Mesodermal cell (in vitro differentiated cells): ENCODE data around the gene MGLL.

Source experiments
- H3K27ac ChIP-seq: 2 replicates; pipeline ENCODE4 v1.7.0; 2013; ENCODE audit warnings: mild to moderate bottlenecking, low read depth, low read length, moderate library complexity; ENCODE audit not compliant: severe bottlenecking
- H3K36me3 ChIP-seq: 2 replicates; pipeline ENCODE4 v1.7.1; 2013; ENCODE audit warnings: mild to moderate bottlenecking, low read length, moderate library complexity; ENCODE audit not compliant: control insufficient read depth, insufficient read depth
- H3K4me1 ChIP-seq: one replicate; pipeline ENCODE4 v1.7.1; 2013; ENCODE audit warnings: mild to moderate bottlenecking, low read length; ENCODE audit not compliant: insufficient read depth, control insufficient read depth, poor library complexity, severe bottlenecking
- H3K4me3 ChIP-seq: 2 replicates; pipeline ENCODE4 v1.7.0; 2013; ENCODE audit warnings: low read length, control low read depth, mild to moderate bottlenecking; ENCODE audit not compliant: insufficient read depth, poor library complexity, severe bottlenecking; ENCODE audit errors: extremely low read depth
- H3K9me3 ChIP-seq: 2 replicates; pipeline ENCODE4 v1.7.1; 2013; ENCODE audit warnings: mild to moderate bottlenecking, low read length, moderate library complexity; ENCODE audit not compliant: control insufficient read depth
- WGBS, 2 experiments: methylation state at CpG; one replicate each; pipeline ENCODE4 v1.1.5; 2013; ENCODE audit warnings: missing lambda C conversion rate in 2 of 2; ENCODE audit not compliant: insufficient coverage in 2 of 2; 5-methylcytosine and 5-hydroxymethylcytosine counted together

The MGLL gene

GRCh38 chr3:127747066-127747465, 75.2 kb downstream of the MGLL start:
- no peak overlapping the region for H3K27ac ChIP-seq
- no peaks in the 10 kb centered on the region for H3K36me3 ChIP-seq
- no peak overlapping the region for H3K4me3 ChIP-seq
- no peaks in the 10 kb centered on the region for H3K9me3 ChIP-seq
- peaks cover 39% of the 10 kb centered on the region for H3K4me1 ChIP-seq
- WGBS, 2 experiments: 64 to 100% methylated on average over 1 of the region's 1 CpG

GRCh38 chr3:127746400-127747057, 75.8 kb downstream of the MGLL start:
- peaks cover 39% of the 10 kb centered on the region for H3K4me1 ChIP-seq
- 73 to 84% methylated on average over 7 to 9 of the region's 10 CpGs for WGBS, 2 experiments
- H3K36me3 ChIP-seq: no peaks in the 10 kb centered on the region
- no peak overlapping the region for H3K27ac ChIP-seq
- H3K9me3 ChIP-seq: no peaks in the 10 kb centered on the region
- H3K4me3 ChIP-seq: no peak overlapping the region

- Histone ChIP-seq H3K4me1 (peaks cover 39% of the 10 kb centered on the region), H3K9me3 (no peaks in the 10 kb centered on the region), H3K27ac (no peak overlapping the region), H3K36me3 (no peaks in the 10 kb centered on the region), H3K4me3 (no peak overlapping the region)
- WGBS, 2 experiments: 82 to 90% methylated on average over 9 to 11 of the region's 11 CpGs
Observed at GRCh38 chr3:127745656-127746399, 76.5 kb downstream of the MGLL start.

GRCh38 chr3:127744875-127745274, 77.4 kb downstream of the MGLL start:
- no peaks in the 10 kb centered on the region for H3K36me3 ChIP-seq
- peaks cover 39% of the 10 kb centered on the region for H3K4me1 ChIP-seq
- no peak overlapping the region for H3K4me3 ChIP-seq
- H3K27ac ChIP-seq: no peak overlapping the region
- no peaks in the 10 kb centered on the region for H3K9me3 ChIP-seq
- WGBS, 2 experiments: 75 to 82% methylated on average over 4 to 8 of the region's 8 CpGs

GRCh38 chr3:127744253-127744815, 78.0 kb downstream of the MGLL start:
- 93 to 94% methylated on average over 8 to 10 of the region's 11 CpGs for WGBS, 2 experiments
- Histone ChIP-seq H3K4me1 (peaks cover 39% of the 10 kb centered on the region), H3K27ac (no peak overlapping the region), H3K4me3 (no peak overlapping the region), H3K36me3 (no peaks in the 10 kb centered on the region), H3K9me3 (no peaks in the 10 kb centered on the region)

GRCh38 chr3:127743351-127744252, 78.7 kb downstream of the MGLL start:
- Histone ChIP-seq H3K27ac (no peak overlapping the region), H3K36me3 (no peaks in the 10 kb centered on the region), H3K4me1 (peaks cover 40% of the 10 kb centered on the region), H3K9me3 (no peaks in the 10 kb centered on the region), H3K4me3 (no peak overlapping the region)
- WGBS, 2 experiments: 89 to 95% methylated on average over 8 to 14 of the region's 15 CpGs

GRCh38 chr3:127742580-127742979, 79.7 kb downstream of the MGLL start:
- Histone ChIP-seq H3K4me1 (peaks cover 39% of the 10 kb centered on the region), H3K4me3 (no peak overlapping the region), H3K27ac (no peak overlapping the region), H3K36me3 (no peaks in the 10 kb centered on the region), H3K9me3 (no peaks in the 10 kb centered on the region)
- WGBS, 2 experiments: 89 to 96% methylated on average over 7 of the region's 9 CpGs

- Histone ChIP-seq H3K4me1 (peaks cover 41% of the 10 kb centered on the region), H3K27ac (no peak overlapping the region), H3K36me3 (no peaks in the 10 kb centered on the region), H3K4me3 (no peak overlapping the region), H3K9me3 (no peaks in the 10 kb centered on the region)
- WGBS, 2 experiments: no CpG with 5 or more reads among the region's 1 CpG
Observed at GRCh38 chr3:127741690-127742089, 80.6 kb downstream of the MGLL start.

GRCh38 chr3:127741246-127741645, 81.1 kb downstream of the MGLL start:
- no peaks in the 10 kb centered on the region for H3K9me3 ChIP-seq
- peaks cover 41% of the 10 kb centered on the region for H3K4me1 ChIP-seq
- H3K27ac ChIP-seq: no peak overlapping the region
- H3K36me3 ChIP-seq: no peaks in the 10 kb centered on the region
- no peak overlapping the region for H3K4me3 ChIP-seq
- WGBS, 2 experiments: 95% methylated on average over 6 to 8 of the region's 8 CpGs

- WGBS, 2 experiments: 92 to 96% methylated on average over 17 to 20 of the region's 20 CpGs
- no peaks in the 10 kb centered on the region for H3K36me3 ChIP-seq
- no peaks in the 10 kb centered on the region for H3K9me3 ChIP-seq
- no peak overlapping the region for H3K4me3 ChIP-seq
- no peak overlapping the region for H3K27ac ChIP-seq
- H3K4me1 ChIP-seq: peaks cover 48% of the 10 kb centered on the region
Observed at GRCh38 chr3:127740136-127740915, 82.0 kb downstream of the MGLL start.
